Progenitor cell of endocrine pancreas (in vitro differentiated cells): ENCODE results near the gene FOXM1. TPM values are rescaled to one million over a fixed set of nuclear protein-coding genes. Genes with fewer than 3 reads are reported as not detected.

Experiments used
- DNase-seq: peaks from one replicate; pipeline ENCODE4 v3.0.0; 2021; ENCODE audit warnings: low spot score; ENCODE audit not compliant: unreplicated experiment
- H3K27ac Mint-ChIP-seq: 2 replicates; pipeline ENCODE4 v1.8.0; 2021; ENCODE audit warnings: mild to moderate bottlenecking, moderate library complexity, mixed read lengths
- H3K27me3 Mint-ChIP-seq: 2 replicates; pipeline ENCODE4 v1.8.0; 2021; ENCODE audit warnings: mixed read lengths
- H3K36me3 Mint-ChIP-seq: 2 replicates; pipeline ENCODE4 v1.8.0; 2022; ENCODE audit warnings: mixed read lengths; ENCODE audit not compliant: insufficient read depth
- H3K4me1 Mint-ChIP-seq: 2 replicates; pipeline ENCODE4 v1.8.0; 2021; ENCODE audit warnings: low read depth, mixed read lengths
- H3K4me3 Mint-ChIP-seq: 2 replicates; pipeline ENCODE4 v1.8.0; 2021; ENCODE audit warnings: low read depth, mild to moderate bottlenecking, moderate library complexity, mixed read lengths
- H3K9me3 Mint-ChIP-seq: 2 replicates; pipeline ENCODE4 v1.8.0; 2021; ENCODE audit warnings: low read depth, mixed read lengths
- total RNA-seq: library from RNA; stranded (reverse); gene quantifications from 2 replicates; pipeline ENCODE4 v1.2.1, GENCODE V29; 2021
- TF ChIP-seq, protein P1 (sequence below): fragments of 200-600 bp; sonication (generic); IDR thresholded peaks from one replicate; pipeline ENCODE4 v1.5.0; 2021; ENCODE audit warnings: antibody characterized with exemption, mild to moderate bottlenecking; ENCODE audit not compliant: unreplicated experiment

The FOXM1 gene
- total RNA-seq, 1 donor from 2014 or later, result 92.2 TPM

- Mint-ChIP-seq H3K4me3 (no peak overlapping the region), H3K27me3 (peaks cover 16% of the 10 kb centered on the region), H3K4me1 (peaks cover 12% of the 10 kb centered on the region), H3K36me3 (no peaks in the 10 kb centered on the region), H3K27ac (no peak overlapping the region), H3K9me3 (no peaks in the 10 kb centered on the region)
- TF ChIP-seq, protein P1, sequence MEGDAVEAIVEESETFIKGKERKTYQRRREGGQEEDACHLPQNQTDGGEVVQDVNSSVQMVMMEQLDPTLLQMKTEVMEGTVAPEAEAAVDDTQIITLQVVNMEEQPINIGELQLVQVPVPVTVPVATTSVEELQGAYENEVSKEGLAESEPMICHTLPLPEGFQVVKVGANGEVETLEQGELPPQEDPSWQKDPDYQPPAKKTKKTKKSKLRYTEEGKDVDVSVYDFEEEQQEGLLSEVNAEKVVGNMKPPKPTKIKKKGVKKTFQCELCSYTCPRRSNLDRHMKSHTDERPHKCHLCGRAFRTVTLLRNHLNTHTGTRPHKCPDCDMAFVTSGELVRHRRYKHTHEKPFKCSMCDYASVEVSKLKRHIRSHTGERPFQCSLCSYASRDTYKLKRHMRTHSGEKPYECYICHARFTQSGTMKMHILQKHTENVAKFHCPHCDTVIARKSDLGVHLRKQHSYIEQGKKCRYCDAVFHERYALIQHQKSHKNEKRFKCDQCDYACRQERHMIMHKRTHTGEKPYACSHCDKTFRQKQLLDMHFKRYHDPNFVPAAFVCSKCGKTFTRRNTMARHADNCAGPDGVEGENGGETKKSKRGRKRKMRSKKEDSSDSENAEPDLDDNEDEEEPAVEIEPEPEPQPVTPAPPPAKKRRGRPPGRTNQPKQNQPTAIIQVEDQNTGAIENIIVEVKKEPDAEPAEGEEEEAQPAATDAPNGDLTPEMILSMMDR, result no peak
- DNase-seq, result no peak
Observed at GRCh38 chr12:2851931-2852330, 25.0 kb downstream of the FOXM1 start.

DNA sequence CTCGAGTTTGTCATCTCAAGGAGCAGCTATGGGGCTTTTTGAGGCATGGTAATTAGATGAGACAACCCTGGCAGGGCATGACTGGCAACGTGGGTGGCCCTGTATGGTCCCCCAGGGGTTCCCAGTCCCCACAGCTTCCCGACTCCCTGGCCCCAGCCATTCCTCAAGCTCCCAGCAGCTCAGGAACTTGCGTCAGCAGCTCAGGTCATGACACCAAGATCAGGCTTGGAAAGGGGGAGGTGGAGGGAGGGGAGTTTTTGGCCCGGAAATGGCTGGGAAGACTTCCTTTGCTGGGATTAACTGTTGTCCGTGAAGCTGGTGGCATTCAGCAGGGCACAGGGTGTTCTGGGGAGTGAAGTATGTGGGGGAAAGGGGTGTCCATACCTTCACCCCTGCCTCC is 31.7 kb downstream of the FOXM1 start:
- no peak for DNase-seq
- H3K27ac Mint-ChIP-seq, result no peak overlapping the region

GRCh38 chr12:2844786-2845185 is 32.2 kb downstream of the FOXM1 start:
- Mint-ChIP-seq H3K27ac (no peak overlapping the region), H3K9me3 (no peaks in the 10 kb centered on the region), H3K4me3 (no peak overlapping the region), H3K4me1 (peaks cover 7% of the 10 kb centered on the region), H3K27me3 (peaks cover 6% of the 10 kb centered on the region), H3K36me3 (peaks cover 4% of the 10 kb centered on the region)
- TF ChIP-seq, protein P1, result no peak
- DNase-seq, result no peak

More for the DNA sequence above, 31.7 kb downstream of the FOXM1 start:
- Mint-ChIP-seq H3K4me1 (peaks cover 9% of the 10 kb centered on the region), H3K27me3 (peaks cover 6% of the 10 kb centered on the region), H3K36me3 (peaks cover 2% of the 10 kb centered on the region), H3K4me3 (no peak overlapping the region), H3K9me3 (no peaks in the 10 kb centered on the region)
- TF ChIP-seq, protein P1, result no peak

- Mint-ChIP-seq H3K27me3 (peaks cover 6% of the 10 kb centered on the region), H3K9me3 (no peaks in the 10 kb centered on the region), H3K27ac (no peak overlapping the region), H3K4me1 (peaks cover 6% of the 10 kb centered on the region), H3K4me3 (no peak overlapping the region), H3K36me3 (peaks cover 12% of the 10 kb centered on the region)
- no peak for DNase-seq
- TF ChIP-seq, protein P1, result no peak
Observed at GRCh38 chr12:2842948-2843347, 34.0 kb downstream of the FOXM1 start.

DNA sequence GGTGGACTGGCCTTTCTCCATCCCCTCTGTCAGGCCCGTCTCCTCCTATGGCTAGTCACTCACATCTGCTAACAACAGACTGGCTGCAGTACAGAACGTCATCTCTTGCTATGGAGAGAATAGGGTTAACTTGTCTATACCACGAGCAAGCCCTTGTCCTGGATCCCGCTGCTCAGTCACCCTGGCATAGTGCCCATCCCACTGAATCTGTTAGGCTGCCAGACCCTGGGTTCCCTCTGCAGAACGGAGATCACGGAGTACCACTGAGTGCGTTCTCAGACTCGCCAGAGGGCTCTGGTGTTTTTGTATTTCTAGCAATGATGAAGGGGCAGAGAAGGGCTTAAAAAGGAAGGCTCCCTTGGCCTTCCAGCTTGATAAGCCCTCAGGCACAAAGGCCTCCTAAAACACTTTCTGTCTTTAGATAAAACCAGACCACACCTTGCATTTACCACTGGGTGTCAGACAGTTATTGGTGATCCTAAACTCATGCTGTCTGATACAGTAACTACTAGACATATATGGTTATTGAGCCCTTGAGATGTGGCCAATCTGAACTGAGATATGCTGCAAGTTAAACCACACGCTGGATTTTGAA is 35.8 kb downstream of the FOXM1 start:
- DNase-seq, result no peak
- no peak overlapping the region for H3K27ac Mint-ChIP-seq
- TF ChIP-seq, protein P1, result no peak
- H3K9me3 Mint-ChIP-seq, result no peaks in the 10 kb centered on the region
- no peak overlapping the region for H3K4me3 Mint-ChIP-seq
- H3K36me3 Mint-ChIP-seq, result peaks cover 14% of the 10 kb centered on the region
- H3K27me3 Mint-ChIP-seq, result peaks cover 3% of the 10 kb centered on the region
- peaks cover 1% of the 10 kb centered on the region for H3K4me1 Mint-ChIP-seq
